AG04449 (cell line): ENCODE measurements around the gene RAD51B.

ENCODE experiments used
- CTCF ChIA-PET: fragments of 350-600 bp; formaldehyde crosslinking; extraction: SDS; loops from one replicate; lab custom pipeline; 2021; ENCODE audit warnings: antibody characterized with exemption; lab: Yijun Ruan, JAX
- POLR2A ChIA-PET: fragments of 400-600, 350-600 bp; formaldehyde crosslinking; extraction: SDS; loops from one replicate; lab custom pipeline; 2020; ENCODE audit warnings: antibody characterized with exemption, inconsistent platforms; lab: Yijun Ruan, JAX
- DNase-seq: peaks from one replicate; pipeline ENCODE4 v3.0.0-alpha.2; 2010; ENCODE audit warnings: low read depth, low spot score
- H3K4me3 ChIP-seq: 2 replicates; pipeline ENCODE4 v1.5.1; 2011; ENCODE audit warnings: low read depth, mild to moderate bottlenecking, control low read depth, low read length
- TF ChIP-seq, protein P1 (sequence below): IDR thresholded peaks from one replicate; pipeline ENCODE4 v1.5.1; 2011; ENCODE audit warnings: mild to moderate bottlenecking, moderate library complexity, low read length, control low read depth, inconsistent platforms; ENCODE audit not compliant: insufficient read depth; ENCODE audit errors: missing control alignments

Gene RAD51B

DNA sequence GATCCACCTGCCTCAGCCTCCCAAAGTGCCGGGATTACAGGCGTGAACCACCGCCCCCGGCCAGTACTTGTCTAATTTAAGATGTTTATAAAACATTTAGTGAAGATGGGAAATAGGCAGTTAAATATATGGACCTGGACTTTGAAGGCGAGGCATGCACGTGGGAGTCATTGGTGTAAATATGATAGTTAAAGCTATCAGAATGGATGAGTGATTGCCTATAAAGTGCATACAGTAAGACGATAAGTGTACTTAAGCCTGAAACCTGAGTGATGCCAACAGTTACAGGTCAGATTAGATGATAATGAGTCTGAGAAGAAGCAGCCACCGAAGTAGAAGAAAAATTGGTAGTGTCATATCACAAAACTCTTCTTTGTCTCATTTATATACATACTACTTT lies 11.5 kb downstream of the RAD51B start:
- DNase-seq, result no peak
- POLR2A ChIA-PET, result no interaction called here
- TF ChIP-seq, protein P1, sequence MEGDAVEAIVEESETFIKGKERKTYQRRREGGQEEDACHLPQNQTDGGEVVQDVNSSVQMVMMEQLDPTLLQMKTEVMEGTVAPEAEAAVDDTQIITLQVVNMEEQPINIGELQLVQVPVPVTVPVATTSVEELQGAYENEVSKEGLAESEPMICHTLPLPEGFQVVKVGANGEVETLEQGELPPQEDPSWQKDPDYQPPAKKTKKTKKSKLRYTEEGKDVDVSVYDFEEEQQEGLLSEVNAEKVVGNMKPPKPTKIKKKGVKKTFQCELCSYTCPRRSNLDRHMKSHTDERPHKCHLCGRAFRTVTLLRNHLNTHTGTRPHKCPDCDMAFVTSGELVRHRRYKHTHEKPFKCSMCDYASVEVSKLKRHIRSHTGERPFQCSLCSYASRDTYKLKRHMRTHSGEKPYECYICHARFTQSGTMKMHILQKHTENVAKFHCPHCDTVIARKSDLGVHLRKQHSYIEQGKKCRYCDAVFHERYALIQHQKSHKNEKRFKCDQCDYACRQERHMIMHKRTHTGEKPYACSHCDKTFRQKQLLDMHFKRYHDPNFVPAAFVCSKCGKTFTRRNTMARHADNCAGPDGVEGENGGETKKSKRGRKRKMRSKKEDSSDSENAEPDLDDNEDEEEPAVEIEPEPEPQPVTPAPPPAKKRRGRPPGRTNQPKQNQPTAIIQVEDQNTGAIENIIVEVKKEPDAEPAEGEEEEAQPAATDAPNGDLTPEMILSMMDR, result no peak
- no peak overlapping the region for H3K4me3 ChIP-seq
- CTCF ChIA-PET, result no interaction called here

DNA sequence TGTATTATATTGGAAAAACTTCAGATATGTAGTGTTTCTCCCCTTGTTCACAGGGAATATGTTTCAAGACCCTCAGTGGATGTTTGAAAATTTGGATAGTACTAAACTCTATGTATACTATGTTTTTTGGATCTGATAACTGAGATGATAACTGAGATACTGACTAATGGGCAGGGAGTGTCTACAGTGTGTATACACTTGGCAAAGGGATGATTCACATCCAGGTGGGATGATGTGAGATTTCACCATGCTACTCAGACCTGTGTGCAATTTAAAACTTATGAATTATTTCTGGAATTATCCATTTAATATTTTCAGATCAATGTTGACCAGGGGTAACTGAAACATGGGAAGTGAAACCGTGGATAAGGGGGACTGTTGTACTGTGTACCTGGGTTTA lies 13.8 kb downstream of the RAD51B start:
- POLR2A ChIA-PET, result no interaction called here
- no peak for DNase-seq
- H3K4me3 ChIP-seq, result no peak overlapping the region
- TF ChIP-seq, protein P1, result no peak
- CTCF ChIA-PET, result interaction anchor here (0.7 to 1.4 kb wide), 4 partner anchors 17 to 1011 kb away, joined by 3 to 4 read pairs (median 3); no protein-coding TSS in a partner anchor

DNA sequence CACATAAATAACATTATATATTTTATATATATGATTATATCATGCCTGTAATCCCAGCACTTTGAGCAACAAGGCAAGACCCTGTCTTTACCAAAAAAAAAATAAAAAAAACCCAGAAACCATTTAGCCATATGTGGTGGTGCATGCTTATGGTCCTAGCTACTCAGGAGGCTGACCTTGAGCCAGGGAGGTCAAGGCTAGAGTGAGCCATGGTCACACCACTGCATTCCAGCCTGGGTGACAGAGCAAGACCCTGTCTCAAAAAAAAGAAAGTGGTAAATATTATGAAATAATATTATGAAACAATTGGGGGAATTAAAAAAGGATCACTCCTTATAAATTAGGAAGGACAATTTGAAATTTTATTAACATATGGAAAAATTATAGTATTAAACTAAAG lies 16.0 kb downstream of the RAD51B start:
- TF ChIP-seq, protein P1, result no peak
- ChIA-PET POLR2A (no interaction called here), CTCF (interaction anchor here (0.6 to 3.1 kb wide), 8 partner anchors 11 to 1009 kb away, joined by 3 to 17 read pairs (median 3); no protein-coding TSS in a partner anchor)
- H3K4me3 ChIP-seq, result no peak overlapping the region
- DNase-seq, result no peak

DNA sequence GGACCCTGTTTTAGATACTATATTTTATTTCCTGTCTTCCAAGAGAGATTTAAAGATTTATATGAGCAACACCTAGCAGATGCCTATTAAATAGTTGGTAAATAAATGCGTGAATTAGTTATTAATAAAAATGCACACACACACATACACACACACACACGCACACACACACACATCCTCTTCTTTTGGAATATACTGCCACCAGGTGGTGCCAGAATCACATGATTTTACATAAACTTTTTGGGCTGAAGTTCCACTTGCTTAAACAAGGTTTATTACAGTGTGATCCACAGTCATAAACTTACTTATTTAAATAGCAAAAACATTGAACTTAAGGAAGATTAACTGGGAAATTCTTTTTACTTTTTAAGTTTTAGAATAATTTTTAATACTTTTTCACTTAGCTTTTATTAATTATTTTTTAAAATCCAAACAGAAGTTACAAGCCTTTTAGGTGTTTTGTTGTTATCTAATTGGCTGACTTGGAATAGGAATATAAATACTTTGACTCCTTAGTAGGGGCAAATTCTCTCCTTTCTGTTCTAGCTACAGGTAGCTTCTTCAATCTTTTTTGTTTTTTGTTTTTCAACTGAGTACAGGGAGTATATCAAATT lies 17.5 kb downstream of the RAD51B start:
- TF ChIP-seq, protein P1, result peak; percentile 64
- ChIA-PET POLR2A (no interaction called here), CTCF (interaction anchor here (0.6 to 3.1 kb wide), 24 partner anchors 8 to 1012 kb away, joined by 3 to 31 read pairs (median 4); partner anchors contain the start of gene RAD51B)
- DNase-seq, result peak; percentile 54
- H3K4me3 ChIP-seq, result no peak overlapping the region

DNA sequence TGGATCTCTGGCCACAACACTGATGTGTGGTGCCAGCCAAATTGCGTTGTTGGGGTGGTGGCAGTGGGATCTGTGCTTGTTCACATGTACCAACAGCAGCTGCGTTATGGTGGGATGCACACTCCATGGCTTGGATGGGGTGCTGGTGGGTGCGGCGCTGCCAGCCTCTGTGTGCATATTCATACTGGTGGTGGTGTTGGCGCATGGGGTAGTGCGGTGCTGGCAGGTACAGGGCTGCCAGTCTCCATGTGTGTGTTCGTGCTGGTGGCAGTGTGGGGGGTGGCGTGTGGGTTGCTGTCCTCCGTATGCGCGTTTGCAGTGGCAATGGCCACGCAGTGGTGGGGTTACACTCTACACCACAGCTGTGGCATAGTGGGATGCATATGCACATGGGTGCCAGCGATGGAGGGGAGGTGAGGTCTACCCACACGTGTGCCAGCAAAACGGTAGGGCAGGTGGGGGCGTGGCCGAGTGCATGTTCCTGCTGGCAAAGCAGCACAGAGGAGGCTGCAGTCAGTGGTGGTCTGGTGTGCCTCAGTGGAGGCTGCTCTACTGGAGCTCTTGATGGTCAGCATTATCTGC lies 26.5 kb downstream of the RAD51B start:
- ChIA-PET CTCF (interaction anchor here (1.0 to 1.7 kb wide), 2 partner anchors 9 to 10 kb away, joined by 3 to 4 read pairs; no protein-coding TSS in a partner anchor), POLR2A (no interaction called here)
- DNase-seq, result no peak
- TF ChIP-seq, protein P1, result no peak
- no peak overlapping the region for H3K4me3 ChIP-seq

GRCh38 chr14:67850066-67850830 lies 30.7 kb downstream of the RAD51B start:
- ChIA-PET CTCF (interaction anchor here (0.9 to 3.2 kb wide), 4 partner anchors 8 to 16 kb away, joined by 3 to 12 read pairs (median 3); no protein-coding TSS in a partner anchor), POLR2A (no interaction called here)
- H3K4me3 ChIP-seq, result no peak overlapping the region
- TF ChIP-seq, protein P1, result no peak
- DNase-seq, result no peak
